ENCODE results near the gene SLC25A33. TPM values are rescaled to one million over a fixed set of nuclear protein-coding genes. Genes with fewer than 3 reads are reported as not detected.

SLC25A33 gene
- total and polyA plus RNA-seq, 2 experiments from 2014 or later: 13.3 to 18.8 TPM

DNA sequence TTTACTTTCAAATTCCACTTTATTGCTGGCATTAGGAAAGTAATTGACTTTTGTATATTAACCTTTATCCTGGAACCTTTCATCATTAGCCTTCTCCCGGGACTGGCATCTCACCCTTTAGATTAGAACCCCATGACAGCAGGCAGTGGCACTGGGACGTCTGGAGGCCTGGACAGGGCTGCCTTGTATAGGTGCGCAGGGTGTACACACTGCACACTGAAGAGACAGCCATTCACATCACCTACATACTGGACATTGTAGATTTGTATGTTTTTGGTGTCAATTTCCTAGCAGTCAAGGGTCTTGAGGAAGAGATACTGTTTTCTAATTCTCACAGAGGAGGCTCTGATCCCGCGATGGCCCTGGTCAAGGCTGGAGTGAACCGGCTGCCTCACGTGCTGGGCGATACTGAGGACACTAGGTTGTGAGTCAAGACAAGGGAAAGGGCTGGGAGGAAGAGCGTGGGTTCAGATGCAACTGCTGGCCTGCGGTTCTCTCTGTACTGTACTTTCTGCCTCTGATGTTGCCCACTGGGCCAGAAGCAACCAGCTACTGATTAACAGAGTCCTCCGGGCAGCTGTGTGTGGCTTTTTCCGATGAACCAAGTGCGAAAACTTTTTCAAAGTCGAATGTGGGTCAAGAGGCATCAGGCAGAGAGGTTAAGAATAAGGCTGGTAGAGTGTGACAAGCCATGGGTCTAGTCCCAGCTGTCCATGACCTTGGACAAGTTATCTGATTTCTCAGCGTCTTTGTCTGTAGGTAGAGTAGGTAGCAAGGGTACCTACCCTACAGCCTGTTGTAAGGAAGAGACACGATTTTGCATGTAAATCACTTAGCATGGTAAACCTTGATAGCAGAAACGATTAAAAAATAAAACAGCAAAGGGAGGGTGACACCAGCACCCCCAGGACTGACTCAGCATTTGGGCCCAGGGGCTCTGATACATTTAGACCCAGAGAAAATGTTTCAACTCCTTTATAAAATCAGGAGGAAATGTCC, 38.2 kb upstream of the SLC25A33 start (continued):
- no peak for TF ChIP-seq ZNF462 (CRISPR knock-in tag; IDR thresholded peaks at IDR 0.05)
- TF ChIP-seq CREB1 (CRISPR knock-in tag; IDR thresholded peaks at IDR 0.05; ENCODE audit: low read depth): no peak
- TF ChIP-seq ZNF114 (CRISPR knock-in tag; IDR thresholded peaks at IDR 0.05): no peak
- TF ChIP-seq CTCF (conservative IDR thresholded peaks at IDR 0.05; ENCODE audit: low read depth in 2 of 2): no peak
